ENCODE measurements around the gene PTPRN. TPM values are rescaled to one million over a fixed set of nuclear protein-coding genes. Genes with fewer than 3 reads are reported as not detected.
"Not testable (repeated sequence)": the region's sequence is repeated elsewhere in the genome, so short reads cannot be mapped to it uniquely, and the experiment has no call there.

PTPRN gene
- total RNA-seq, 1 donor from 2014 or later: 1.3 TPM

DNA sequence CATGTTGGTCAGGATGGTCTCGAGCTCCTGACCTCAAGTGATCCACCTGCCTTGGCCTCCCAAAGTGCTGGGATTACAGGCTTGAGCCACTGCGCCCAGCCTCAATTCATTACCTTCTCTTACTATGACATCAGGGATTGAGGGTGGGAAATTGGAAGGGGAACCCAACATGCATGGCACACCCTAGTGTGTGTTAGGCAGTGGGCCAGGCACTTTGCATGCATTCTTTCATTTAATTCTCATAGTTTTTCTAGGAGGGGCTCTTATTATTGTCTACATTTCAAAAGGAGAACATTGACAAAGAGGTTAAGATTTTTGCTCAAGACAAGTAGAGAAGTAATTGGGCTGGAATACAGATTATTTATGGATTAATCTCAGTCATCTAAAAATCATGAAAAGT, 40.9 kb downstream of the PTPRN start:
- TF ChIP-seq, protein P1, sequence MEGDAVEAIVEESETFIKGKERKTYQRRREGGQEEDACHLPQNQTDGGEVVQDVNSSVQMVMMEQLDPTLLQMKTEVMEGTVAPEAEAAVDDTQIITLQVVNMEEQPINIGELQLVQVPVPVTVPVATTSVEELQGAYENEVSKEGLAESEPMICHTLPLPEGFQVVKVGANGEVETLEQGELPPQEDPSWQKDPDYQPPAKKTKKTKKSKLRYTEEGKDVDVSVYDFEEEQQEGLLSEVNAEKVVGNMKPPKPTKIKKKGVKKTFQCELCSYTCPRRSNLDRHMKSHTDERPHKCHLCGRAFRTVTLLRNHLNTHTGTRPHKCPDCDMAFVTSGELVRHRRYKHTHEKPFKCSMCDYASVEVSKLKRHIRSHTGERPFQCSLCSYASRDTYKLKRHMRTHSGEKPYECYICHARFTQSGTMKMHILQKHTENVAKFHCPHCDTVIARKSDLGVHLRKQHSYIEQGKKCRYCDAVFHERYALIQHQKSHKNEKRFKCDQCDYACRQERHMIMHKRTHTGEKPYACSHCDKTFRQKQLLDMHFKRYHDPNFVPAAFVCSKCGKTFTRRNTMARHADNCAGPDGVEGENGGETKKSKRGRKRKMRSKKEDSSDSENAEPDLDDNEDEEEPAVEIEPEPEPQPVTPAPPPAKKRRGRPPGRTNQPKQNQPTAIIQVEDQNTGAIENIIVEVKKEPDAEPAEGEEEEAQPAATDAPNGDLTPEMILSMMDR (IDR thresholded peaks at IDR 0.05; ENCODE audit: insufficient read depth, low read length, severe bottlenecking): no peak
- Histone ChIP-seq H3K36me3 (ENCODE audit: control insufficient read depth, insufficient read depth, low read length) (no peaks in the 10 kb centered on the region), H3K27me3 (ENCODE audit: control insufficient read depth, insufficient read depth, low read length) (no peaks in the 10 kb centered on the region), H3K4me3 (ENCODE audit: low read depth, low read length) (no peak overlapping the region)
- FAIRE-seq (no peak), DNase-seq (ENCODE audit: low read depth) (no peak)

DNA sequence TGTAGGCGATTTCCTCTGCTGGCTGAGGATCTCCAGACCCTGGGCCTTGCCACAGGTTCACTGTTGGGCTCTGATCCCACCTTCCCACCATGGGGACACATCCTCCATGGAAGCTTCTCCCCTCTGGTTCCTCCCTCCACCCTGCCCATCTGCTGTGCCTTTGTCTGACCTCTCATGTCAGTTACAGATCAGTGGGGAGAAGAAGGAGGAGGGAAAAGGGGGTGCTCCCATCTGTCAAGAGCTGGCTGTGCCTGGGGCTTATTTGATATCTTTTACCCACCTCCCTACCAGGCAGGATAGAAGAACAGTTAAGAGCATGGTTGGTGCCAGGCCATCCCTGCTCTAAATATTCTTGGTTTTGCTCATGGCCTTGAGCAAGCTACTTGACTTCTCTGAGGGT, 42.3 kb downstream of the PTPRN start:
- no peaks in the 10 kb centered on the region for H3K36me3 ChIP-seq (ENCODE audit: control insufficient read depth, insufficient read depth, low read length)
- DNase-seq (ENCODE audit: low read depth): no peak
- FAIRE-seq: no peak
- H3K27me3 ChIP-seq (ENCODE audit: control insufficient read depth, insufficient read depth, low read length): no peaks in the 10 kb centered on the region
- H3K4me3 ChIP-seq (ENCODE audit: low read depth, low read length): no peak overlapping the region
- TF ChIP-seq, protein P1 (IDR thresholded peaks at IDR 0.05; ENCODE audit: insufficient read depth, low read length, severe bottlenecking): no peak

DNA sequence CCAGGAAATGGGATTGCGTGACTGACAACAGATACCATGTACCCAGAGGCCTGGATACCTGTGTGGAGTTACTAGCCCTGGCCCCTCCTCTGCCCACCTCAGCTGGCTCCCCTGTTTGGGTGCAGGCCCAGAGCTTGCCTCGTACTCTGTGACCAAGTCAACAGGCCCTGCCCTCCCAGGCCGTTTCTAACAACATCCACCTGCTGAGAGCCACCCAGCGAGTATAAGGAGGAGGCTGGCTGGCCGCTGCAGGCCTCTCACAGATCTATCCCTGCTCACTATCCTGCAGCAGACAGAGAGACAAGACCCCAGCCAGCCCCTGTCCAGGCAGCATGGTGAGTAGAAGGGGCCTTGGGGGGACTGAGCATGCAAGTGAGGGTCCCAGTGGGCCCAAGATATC, 43.0 kb downstream of the PTPRN start:
- TF ChIP-seq, protein P1 (IDR thresholded peaks at IDR 0.05; ENCODE audit: insufficient read depth, low read length, severe bottlenecking): no peak
- no peak for DNase-seq (ENCODE audit: low read depth)
- FAIRE-seq: no peak
- Histone ChIP-seq H3K36me3 (ENCODE audit: control insufficient read depth, insufficient read depth, low read length) (no peaks in the 10 kb centered on the region), H3K4me3 (ENCODE audit: low read depth, low read length) (no peak overlapping the region), H3K27me3 (ENCODE audit: control insufficient read depth, insufficient read depth, low read length) (no peaks in the 10 kb centered on the region)

DNA sequence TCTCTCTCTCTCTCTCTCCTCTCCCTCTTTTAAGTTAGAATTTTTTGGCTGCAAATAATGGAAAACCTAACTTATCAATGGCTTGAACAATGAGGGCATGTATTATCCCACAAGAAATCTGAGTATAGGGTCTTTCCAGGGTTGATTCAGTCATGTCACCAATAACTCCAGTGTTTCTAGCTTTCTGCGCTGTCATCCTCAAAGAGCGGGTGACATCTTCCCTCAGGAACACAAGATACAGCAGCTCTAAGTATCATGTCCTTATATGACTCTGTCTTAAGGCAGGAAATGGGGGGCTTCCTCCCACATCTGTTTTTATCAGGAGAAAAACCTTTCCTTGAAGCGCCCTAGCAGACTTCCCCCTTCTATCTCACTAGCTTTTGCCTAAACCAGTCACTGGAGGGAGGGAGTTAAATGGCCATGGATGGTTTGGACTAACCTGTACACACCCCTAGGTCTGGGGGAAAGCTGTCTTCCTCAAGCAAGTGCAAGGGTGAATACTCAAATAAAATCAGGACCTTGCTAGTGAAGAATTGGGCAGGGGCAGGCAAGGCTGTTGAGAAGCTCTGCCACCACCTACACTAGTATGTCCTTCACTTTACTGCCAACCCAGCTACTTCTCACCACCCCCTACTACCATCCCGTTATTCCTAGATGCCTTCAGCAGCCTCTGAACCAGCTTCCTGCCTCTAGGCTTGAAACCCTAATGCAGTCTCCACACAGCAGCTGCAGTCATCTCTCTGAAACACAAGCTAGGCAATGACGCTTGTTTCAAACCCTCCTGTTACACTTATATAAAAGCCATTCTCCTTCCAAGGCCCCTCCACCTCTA, 48.0 kb downstream of the PTPRN start:
- no peak overlapping the region for H3K4me3 ChIP-seq (ENCODE audit: low read depth, low read length)
- TF ChIP-seq, protein P1 (IDR thresholded peaks at IDR 0.05; ENCODE audit: insufficient read depth, low read length, severe bottlenecking): no peak
- H3K36me3 ChIP-seq (ENCODE audit: control insufficient read depth, insufficient read depth, low read length): no peaks in the 10 kb centered on the region
- no peak for DNase-seq (ENCODE audit: low read depth)
- no peaks in the 10 kb centered on the region for H3K27me3 ChIP-seq (ENCODE audit: control insufficient read depth, insufficient read depth, low read length)
- no peak for FAIRE-seq

DNA sequence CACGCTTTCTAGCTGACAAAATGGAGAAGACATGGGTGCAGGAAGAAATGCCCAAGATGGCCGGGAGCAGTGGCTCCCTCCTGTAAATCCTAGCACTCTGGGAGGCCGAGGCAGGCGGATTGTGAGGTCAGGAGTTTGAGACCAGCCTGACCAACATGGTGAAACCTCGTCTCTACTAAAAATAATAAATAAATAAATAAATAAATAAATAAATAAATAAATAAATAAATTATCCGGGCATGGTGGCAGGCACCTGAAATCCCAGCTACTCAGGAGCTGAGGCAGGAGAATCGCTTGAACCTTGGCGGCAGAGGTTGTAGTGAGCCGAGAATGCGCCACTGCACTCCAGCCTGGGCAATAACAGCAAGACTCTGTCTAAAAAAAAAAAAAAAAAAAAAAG, 50.3 kb downstream of the PTPRN start:
- H3K4me3 ChIP-seq (ENCODE audit: low read depth, low read length); DNase-seq (ENCODE audit: low read depth); H3K36me3 ChIP-seq (ENCODE audit: control insufficient read depth, insufficient read depth, low read length); H3K27me3 ChIP-seq (ENCODE audit: control insufficient read depth, insufficient read depth, low read length); FAIRE-seq: not testable (repeated sequence)

DNA sequence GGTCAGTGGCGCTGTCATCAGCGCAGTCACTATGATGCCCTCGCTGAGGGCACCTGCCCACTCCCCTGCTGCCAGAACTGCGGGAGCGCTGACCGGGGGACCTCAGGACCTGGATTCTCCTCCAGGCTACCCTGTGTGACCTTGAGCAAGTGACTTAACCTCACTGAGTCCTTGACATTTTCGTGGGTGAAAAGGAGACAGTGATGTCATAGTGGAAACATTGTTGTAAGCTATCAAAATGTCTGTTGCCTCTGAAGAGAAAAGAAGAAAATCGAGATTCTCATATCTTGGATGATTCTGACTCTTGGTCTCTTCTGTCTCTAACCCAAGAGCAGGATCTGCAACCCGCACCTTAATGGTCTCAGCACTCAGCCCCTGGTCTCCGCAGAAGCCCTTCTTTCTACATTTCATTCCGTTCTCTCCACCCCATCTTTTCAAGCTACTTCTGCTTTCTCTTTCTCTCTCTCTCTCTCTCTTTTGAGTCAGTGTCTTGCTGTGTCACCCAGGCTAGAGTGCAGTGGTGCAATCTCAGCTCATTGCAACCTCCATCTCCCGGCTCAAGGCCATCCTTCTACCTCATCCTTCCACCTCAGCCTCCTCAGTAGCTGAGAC, 54.5 kb downstream of the PTPRN start:
- Histone ChIP-seq H3K36me3 (ENCODE audit: control insufficient read depth, insufficient read depth, low read length) (peaks cover 17% of the 10 kb centered on the region), H3K27me3 (ENCODE audit: control insufficient read depth, insufficient read depth, low read length) (no peaks in the 10 kb centered on the region), H3K4me3 (ENCODE audit: low read depth, low read length) (peak overlapping the region; percentile 93)
- FAIRE-seq (no peak), DNase-seq (ENCODE audit: low read depth) (no peak)
- TF ChIP-seq, protein P1 (IDR thresholded peaks at IDR 0.05; ENCODE audit: insufficient read depth, low read length, severe bottlenecking): no peak

All from bronchial epithelial cell (primary cell).